GM12892 (cell line): ENCODE measurements around the gene SIK3.

Source experiments
- POLR2A ChIP-seq: IDR thresholded peaks from 2 replicates; pipeline ENCODE4 v1.6.1; 2011; ENCODE audit warnings: low read depth, low read length, control low read depth
- POLR2AphosphoS5 ChIP-seq: IDR thresholded peaks from 2 replicates; pipeline ENCODE4 v1.6.1; 2011; ENCODE audit warnings: low read depth, low read length, control low read depth

DNA sequence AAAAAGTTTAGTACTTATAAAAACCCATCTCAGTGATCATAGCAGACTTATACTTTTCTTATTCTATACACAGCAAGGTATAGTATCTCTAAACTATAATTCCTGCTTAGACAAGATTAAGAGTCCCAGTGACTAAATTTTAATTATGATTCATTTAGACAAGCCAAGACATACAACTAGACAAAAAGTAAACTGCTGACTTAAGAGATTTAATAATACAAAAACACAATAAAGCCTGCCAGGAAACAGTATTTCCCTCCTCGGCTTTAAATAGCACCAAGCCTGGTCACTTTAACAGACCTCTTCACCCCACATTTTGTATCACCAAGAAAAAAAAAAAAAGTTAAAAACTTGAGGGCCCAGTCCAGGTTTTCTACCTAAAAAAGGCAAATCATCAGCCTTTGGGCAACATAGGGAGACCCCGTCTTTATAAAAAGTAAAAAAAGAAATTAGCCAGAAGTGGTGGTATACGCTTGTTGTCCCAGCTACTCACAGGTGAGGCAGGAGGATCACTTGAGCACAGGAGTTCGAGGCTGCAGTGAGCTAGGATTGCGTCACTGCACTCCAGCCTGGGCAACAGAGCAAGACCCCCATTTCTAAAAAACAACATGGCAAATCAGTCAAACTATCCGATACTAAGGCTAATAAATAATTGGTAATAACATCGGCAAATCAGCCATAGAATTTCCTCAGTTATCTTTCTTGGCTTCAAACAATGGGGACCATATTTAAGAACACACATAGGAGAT is 53.8 kb downstream of the SIK3 start:
- TF ChIP-seq POLR2AphosphoS5, result no peak
- TF ChIP-seq POLR2A, result no peak
